Ishikawa (cell line): ENCODE data around the gene TASP1.

Source experiments
- CEBPB ChIP-seq: IDR thresholded peaks from 2 replicates; pipeline ENCODE4 v1.6.1; 2012
- CREB1 ChIP-seq: IDR thresholded peaks from 2 replicates; pipeline ENCODE4 v1.6.1; 2012; ENCODE audit warnings: low read depth
- EP300 ChIP-seq: IDR thresholded peaks from 2 replicates; pipeline ENCODE4 v1.6.1; 2012; ENCODE audit warnings: borderline replicate concordance
- MAX ChIP-seq: IDR thresholded peaks from 2 replicates; pipeline ENCODE4 v1.6.1; 2012
- REST ChIP-seq: IDR thresholded peaks from 2 replicates; pipeline ENCODE4 v1.6.1; 2012; ENCODE audit warnings: low read depth, mild to moderate bottlenecking

- no peak for TF ChIP-seq REST
- TF ChIP-seq MAX: no peak
- TF ChIP-seq EP300: no peak
- no peak for TF ChIP-seq CREB1
- TF ChIP-seq CEBPB: no peak
These were observed 92.9 kb downstream of the TASP1 start for GRCh38 chr20:13545790-13546189.
